ENCODE data around the gene AMN.

The AMN gene

GRCh38 chr14:102979406-102979805 is 56.9 kb downstream of the AMN start:
- no peak for TF ChIP-seq CTCF (IDR thresholded peaks at IDR 0.05; ENCODE audit: extremely low read depth, insufficient read depth, missing control alignments)
- in situ Hi-C loops (cut with MboI; ENCODE audit: low pct_unique_long_range_greater_than_20kb, low sequenced_read_pairs, unreplicated experiment) = no loop called here
- DNase-seq (ENCODE audit: low spot score) = no peak

- in situ Hi-C loops (cut with MboI; ENCODE audit: low pct_unique_long_range_greater_than_20kb, low sequenced_read_pairs, unreplicated experiment) = no loop called here
Measured at GRCh38 chr14:102980409-102980810, 57.9 kb downstream of the AMN start.

More at GRCh38 chr14:102980409-102980810, 57.9 kb downstream of the AMN start:
- TF ChIP-seq CTCF (IDR thresholded peaks at IDR 0.05; ENCODE audit: extremely low read depth, insufficient read depth, missing control alignments) = no peak
- DNase-seq (ENCODE audit: low spot score) = no peak
